NCI-H2171 (cell line): ENCODE results near the gene KIDINS220.

Experiments used
- DNase-seq: peaks from one replicate; lab custom pipeline; 2025; lab: John Stamatoyannopoulos, UW

The KIDINS220 gene

DNA sequence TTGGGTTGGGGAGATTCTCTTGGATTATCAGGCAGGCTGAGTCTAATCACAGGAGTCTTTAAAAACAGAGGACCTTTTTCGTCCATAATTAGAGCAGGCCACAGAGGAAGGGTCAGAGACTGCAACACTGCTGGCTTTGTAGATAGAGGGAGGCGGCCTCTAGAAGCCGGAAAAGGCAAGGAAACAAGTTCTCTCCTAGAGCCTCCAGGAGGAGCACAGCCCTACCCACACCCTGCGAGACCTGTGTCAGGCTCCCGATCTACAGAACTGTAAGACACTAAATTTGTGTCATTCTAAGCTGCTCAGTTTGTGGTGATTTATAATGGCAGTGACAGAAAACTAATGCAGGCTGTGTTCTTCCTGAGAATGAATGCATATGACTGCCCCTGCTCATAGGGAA lies 140.2 kb downstream of the KIDINS220 start:
- no peak for DNase-seq

DNA sequence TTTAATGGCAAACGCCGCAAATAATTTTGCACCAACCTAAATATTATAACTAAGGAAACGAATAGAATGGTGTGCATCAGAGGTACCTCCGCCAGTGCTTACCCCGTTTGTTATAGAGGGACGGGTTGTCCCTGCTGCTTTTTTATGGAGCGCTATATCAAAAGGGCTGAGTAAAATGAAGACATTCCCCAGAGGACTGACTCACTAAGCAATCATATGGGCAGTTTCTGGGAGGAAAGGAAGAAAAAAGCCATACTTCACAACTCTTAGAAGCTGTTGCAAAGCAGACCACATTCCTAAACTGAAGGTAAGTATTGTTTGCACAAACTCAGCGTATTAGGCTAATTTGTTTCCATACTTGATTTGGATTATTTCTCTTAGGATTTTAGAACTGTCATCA lies 142.7 kb downstream of the KIDINS220 start:
- DNase-seq, result no peak

GRCh38 chr2:8693157-8693821 lies 144.1 kb downstream of the KIDINS220 start:
- no peak for DNase-seq

DNA sequence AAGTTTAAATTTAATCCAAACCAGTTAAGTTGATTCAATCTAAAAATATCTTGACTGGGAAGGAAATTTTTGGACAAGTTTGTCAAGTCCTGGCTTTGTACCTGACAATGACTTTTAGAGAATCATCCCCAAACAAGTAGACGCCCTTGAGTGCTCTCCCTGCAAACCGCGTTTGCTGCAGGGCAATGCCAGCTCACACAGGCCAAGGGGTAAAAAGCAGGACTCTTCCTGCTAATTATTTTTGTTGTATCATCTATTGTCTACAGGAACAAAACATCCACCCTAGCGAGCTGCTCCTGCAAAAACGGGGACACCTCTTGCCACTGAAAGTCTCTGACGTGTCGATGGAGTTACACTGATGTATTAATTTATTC lies 144.6 kb downstream of the KIDINS220 start:
- no peak for DNase-seq

DNA sequence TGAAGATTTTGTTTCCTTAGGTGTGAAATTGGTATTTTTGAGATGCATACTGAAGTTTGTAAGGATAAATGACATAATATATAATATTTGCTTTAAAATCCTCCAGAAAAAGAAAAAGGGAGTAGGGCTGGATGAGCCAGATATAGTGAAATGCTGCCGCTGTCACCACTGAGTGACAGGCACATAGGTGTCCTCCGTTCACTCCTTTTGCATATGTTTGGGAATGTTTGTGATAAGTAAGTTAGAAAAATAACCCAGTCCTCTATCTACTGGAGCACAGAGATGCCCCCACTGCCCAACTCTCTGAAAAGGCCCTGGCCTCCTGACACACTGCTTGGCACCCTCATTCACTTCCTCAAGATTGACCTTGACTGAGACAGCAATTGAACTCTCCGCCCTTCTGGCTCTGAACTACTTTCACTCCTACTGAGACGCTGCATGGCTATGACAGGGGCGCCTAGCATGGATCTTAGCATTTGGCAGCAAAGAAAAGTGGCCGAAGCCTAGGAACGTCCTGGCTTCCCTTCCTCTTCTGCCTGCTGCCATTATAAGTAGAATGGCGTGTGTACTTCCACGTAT lies 145.5 kb downstream of the KIDINS220 start:
- no peak for DNase-seq

DNA sequence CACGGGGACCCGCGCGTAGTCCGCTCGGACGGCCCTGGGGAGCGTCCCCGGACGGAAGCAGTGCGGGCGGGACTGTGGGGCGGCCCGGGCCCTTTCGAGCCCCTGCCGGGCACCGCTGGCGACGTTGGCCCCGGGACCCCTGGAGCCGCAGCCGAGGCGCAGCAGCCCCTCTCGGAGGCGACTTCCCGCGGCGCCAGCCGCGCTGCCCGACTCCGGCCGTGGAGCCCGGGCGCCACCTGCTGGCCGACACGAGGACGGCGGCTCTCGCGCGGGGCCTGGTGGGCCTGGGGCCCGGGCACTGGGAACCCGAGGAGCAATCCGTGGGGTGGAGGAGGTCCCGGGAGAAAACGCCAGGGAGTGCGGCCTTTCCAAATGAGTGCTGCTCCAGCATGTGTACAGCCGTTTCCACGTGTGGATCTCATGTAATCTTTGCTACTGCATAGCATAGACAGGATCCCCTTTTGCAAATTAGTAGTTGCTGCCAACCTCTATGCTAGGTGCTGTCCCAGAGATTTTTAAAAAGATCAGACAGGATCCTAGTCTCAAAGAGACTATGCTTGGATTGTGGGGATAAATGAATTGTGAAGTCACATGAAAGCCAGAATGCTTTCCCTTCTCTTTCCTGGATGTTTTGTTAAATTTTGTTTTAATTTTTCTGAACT lies 151.6 kb downstream of the KIDINS220 start:
- peak; percentile 72 for DNase-seq

DNA sequence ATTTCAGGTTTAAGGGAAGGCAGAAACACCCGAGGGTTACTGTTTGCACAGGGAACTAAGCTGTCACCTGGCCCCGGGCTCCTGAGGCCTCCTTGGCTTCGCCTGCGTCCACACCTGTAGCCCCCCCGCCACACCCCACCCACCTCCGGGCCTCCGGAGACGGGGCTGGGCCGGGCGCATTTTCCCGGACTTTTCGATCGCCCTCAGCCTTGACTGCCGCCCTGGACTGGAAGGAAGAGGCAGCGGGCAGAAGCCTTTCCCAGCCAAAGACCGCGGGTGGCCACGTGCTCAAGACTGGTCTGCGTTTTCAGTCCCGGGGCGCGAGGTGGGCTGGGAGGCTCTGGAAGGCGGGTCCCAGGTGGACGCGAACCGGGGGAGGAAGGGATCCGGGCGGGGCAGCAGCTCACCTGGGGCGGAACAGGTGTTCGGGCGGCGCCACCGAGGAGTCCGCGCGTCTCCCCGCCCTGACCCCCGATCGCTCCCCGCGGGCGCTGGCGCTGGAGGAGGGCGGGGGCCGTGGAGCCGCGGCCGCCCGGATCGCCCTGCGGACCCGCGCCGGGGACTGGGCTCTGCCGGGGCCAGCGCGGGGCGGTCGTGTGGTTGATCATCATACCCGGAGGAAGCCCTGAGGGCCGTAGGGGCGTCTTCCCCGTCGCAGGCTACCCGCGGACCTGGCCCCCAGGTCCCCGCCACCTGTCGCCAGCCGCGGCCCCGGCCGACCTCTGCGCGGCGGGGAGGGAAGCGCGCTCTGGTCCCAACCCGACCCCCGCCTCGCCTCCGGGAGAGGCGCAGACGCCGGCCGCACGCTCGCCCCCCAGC lies 152.3 kb downstream of the KIDINS220 start:
- peak; percentile 73 for DNase-seq

DNA sequence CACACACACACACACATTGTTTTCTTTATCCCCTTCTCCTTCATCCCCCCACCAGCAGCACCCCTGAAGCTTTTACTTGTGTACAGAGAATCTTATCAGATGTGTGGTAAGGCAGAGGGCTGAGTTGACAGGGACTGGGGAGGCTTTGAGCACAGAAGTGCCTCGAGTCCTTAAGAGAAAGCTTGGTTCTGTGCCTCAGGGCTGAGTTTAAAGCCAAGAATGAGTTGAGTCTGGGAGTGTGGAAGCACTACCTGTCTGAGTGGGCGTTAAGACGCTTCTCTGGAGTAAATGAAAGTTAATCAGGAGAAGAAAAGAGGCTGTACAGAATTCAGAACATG lies 152.9 kb downstream of the KIDINS220 start:
- DNase-seq, result peak; percentile 65

DNA sequence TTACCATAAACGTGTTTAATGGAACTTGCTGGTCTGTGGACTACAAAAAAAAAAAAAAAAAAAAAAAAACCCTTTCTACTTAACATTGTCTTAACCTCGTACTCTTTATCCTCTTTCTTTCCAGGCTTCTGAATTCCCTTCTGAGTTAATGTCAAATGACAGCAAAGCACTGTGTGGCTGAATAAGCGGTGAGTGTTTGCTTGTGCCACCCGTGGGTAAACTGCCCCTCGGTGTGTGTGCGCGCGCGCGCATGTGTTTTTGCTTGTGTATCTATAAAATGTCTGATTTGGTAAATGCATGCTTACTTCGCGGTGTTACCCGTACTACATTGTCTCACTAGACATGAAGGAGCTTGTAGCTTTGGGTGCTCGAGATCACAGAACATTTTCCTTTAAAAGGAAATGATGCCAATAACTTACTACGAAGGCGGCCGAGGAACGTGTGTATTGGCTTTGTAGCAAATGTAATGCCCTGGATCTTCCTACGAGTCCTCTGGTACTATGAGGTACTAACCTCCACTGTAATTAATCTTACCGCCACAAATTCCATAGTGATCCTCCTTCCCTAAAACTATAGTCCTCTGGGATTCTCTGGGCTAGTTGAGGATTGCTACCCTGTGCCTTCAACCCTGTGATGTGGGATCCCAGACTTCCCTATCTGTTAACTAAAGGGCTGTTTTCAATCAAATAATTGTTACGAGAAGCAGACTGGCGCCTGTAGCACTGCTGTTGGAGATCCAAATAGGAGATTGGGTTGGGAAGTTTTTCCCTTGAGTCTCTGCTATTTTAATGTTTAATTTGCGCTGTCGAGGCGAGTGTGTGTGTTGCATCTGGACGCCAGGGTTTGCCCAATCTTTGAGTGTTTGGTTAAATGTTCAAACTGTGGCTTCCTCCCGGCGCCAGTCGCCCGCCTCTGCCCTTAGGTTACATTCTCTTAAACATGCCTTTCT lies 154.4 kb downstream of the KIDINS220 start:
- DNase-seq, result peak; percentile 28

GRCh38 chr2:8681786-8682692 lies 155.4 kb downstream of the KIDINS220 start, which contains the start of gene ID2:
Gene ID2 (plus strand): TSS chr2:8682056. CDS start chr2:8682166, 110 bp downstream.
- DNase-seq, result peak; percentile 99

GRCh38 chr2:8680822-8681760 lies 156.3 kb downstream of the KIDINS220 start:
- peak; percentile 58 for DNase-seq

DNA sequence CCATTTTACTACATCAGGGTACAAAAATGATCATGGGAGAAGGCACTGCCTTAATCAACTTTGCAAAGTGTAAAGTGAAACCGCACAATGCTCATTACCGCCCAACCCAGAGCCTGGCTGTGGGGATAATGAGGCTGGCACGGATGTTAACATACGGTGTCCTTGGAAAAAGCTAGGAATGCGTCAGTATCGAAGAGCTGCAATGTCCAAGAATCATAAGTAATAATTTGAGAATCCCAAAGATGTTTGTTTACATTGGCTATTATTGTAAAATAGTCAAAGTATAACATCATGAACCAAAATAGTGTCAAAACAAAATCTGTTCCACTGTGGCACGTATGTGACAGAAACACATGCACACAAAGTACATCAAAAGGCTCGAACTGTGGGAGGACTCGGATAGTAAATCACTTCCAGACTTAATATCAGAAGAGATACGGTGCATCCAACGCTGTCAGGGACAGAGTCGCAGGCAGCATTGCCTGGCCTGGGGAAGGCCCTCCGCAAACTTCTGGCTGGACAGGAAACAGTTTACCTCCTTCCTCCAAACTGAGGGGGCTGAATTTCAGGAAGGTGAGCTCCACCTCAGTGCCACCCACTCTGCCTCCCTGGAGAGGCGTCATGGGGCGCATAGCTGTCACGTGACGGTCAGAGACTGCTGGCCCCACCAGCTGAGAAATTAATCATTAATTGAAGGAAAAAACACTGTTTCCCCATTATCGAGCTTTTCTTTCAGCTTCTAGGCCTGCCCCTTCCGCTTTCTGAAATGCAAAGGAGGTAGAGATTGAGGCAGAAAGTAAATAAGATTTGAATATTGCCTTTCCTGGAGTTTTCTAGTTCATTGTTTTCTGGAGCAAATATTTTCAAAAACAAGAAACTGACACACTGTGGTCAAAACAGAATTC lies 157.3 kb downstream of the KIDINS220 start:
- DNase-seq, result peak; percentile 56

DNA sequence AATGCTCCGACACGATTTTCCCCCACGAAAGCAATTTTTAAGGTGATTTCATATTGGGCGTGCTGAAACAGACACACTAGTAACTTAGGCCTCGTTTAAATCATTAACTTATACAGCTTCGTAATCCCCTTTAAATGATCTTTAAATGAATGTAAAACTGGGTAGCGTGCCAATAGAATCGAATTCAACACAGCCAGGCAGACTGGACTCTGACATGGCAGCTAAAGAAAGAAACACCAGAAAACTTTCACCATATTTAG lies 157.9 kb downstream of the KIDINS220 start:
- no peak for DNase-seq
